ENCODE data around the gene SGIP1. TPM values are rescaled to one million over a fixed set of nuclear protein-coding genes. Genes with fewer than 3 reads are reported as not detected.
"Not testable (repeated sequence)": the region's sequence is repeated elsewhere in the genome, so short reads cannot be mapped to it uniquely, and the experiment has no call there.

Gene SGIP1
- polyA plus RNA-seq, 1 experiment = 110 TPM

DNA sequence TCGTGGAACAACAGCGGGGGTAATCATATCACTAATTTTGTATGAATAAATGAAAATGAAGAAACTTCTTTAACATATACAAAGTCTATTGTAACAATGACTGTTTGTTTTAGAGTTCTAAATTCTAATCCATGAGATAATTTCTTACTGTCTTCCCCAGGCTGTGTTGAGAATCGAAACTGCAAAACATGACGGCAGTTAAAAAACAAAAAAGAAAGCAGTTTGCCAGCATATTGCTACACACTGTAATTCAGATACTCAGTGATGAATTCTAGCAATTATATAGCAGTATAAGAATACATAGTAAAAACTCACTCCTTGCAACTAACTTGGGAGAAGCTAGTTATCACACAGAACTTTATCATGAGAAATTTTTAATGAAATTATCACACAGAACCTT, 245.0 kb downstream of the SGIP1 start:
- no peak for DNase-seq (ENCODE audit: low read depth, low spot score)
- TF ChIP-seq CTCF (IDR thresholded peaks at IDR 0.05; ENCODE audit: low read depth, low read length) = no peak
- Histone ChIP-seq H3K27me3 (ENCODE audit: control insufficient read depth, insufficient read depth, low read length) (no peaks in the 10 kb centered on the region), H3K27ac (ENCODE audit: low read depth, low read length) (no peak overlapping the region), H3K4me3 (ENCODE audit: low read depth, low read length) (no peak overlapping the region), H3K9me3 (ENCODE audit: control insufficient read depth, insufficient read depth, low read length) (no peaks in the 10 kb centered on the region)
- ChIA-PET POLR2A (no interaction called here), CTCF (no interaction called here)

- Histone ChIP-seq H3K4me3 (ENCODE audit: low read depth, low read length) (no peak overlapping the region), H3K27ac (ENCODE audit: low read depth, low read length) (no peak overlapping the region), H3K9me3 (ENCODE audit: control insufficient read depth, insufficient read depth, low read length) (no peaks in the 10 kb centered on the region), H3K27me3 (ENCODE audit: control insufficient read depth, insufficient read depth, low read length) (no peaks in the 10 kb centered on the region)
- no peak for DNase-seq (ENCODE audit: low read depth, low spot score)
- POLR2A ChIA-PET = no interaction called here
- no peak for TF ChIP-seq CTCF (IDR thresholded peaks at IDR 0.05; ENCODE audit: low read depth, low read length)
- CTCF ChIA-PET = interaction anchor here (0.6 kb wide), 1 partner anchor 58 kb away, joined by 3 read pairs; no protein-coding TSS in a partner anchor
Measured at GRCh38 chr1:66779475-66780078, 245.6 kb downstream of the SGIP1 start.

GRCh38 chr1:66785800-66786199, 251.8 kb downstream of the SGIP1 start:
- DNase-seq (ENCODE audit: low read depth, low spot score); CTCF ChIA-PET: not testable (repeated sequence)

GRCh38 chr1:66787641-66788040, 253.7 kb downstream of the SGIP1 start:
- no peak for TF ChIP-seq CTCF (IDR thresholded peaks at IDR 0.05; ENCODE audit: low read depth, low read length)
- ChIA-PET POLR2A (no interaction called here), CTCF (interaction anchor here (0.6 kb wide), 1 partner anchor 1655 kb away, joined by 5 read pairs; no protein-coding TSS in a partner anchor)

More at GRCh38 chr1:66785800-66786199, 251.8 kb downstream of the SGIP1 start:
- POLR2A ChIA-PET; H3K27me3 ChIP-seq (ENCODE audit: control insufficient read depth, insufficient read depth, low read length); H3K4me3 ChIP-seq (ENCODE audit: low read depth, low read length); H3K9me3 ChIP-seq (ENCODE audit: control insufficient read depth, insufficient read depth, low read length); H3K27ac ChIP-seq (ENCODE audit: low read depth, low read length): not testable (repeated sequence)

DNA sequence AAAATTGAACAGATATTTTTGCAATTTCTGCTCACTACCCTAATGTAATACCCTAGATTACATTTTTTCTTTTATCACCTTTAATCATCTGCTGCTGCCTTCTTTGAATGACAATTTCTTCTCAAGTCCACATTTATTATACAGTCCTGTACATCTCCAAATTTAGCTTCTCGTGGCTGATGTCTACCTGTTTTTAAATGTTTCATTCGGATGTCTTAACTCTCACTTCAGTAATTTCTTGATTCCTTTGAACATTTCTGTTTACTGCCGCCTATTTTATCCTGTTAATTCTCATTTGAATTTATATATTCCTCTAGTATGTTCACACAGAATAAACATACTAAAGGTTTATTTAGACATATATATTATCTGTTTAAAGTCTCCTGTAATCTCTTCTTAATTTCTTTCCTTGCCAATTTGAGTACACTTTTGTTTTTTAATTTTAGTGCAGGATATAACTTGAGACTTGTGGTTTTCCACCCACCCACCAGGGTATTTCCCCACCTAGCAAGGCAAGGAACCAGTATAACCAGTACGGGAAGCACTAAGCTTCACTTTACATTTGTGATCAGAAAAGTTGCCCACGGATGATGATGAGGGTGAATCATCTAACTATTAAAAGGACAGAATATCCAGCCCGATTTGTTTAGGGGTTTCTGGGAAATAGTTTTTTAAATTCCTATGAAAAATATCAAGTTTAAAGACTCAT, 254.4 kb downstream of the SGIP1 start:
- ChIA-PET POLR2A (no interaction called here), CTCF (interaction anchor here (0.6 kb wide), 1 partner anchor 1654 kb away, joined by 5 read pairs; no protein-coding TSS in a partner anchor)
- TF ChIP-seq CTCF (IDR thresholded peaks at IDR 0.05; ENCODE audit: low read depth, low read length) = no peak
- Histone ChIP-seq H3K27ac (ENCODE audit: low read depth, low read length) (no peak overlapping the region), H3K27me3 (ENCODE audit: control insufficient read depth, insufficient read depth, low read length) (no peaks in the 10 kb centered on the region), H3K4me3 (ENCODE audit: low read depth, low read length) (no peak overlapping the region), H3K9me3 (ENCODE audit: control insufficient read depth, insufficient read depth, low read length) (no peaks in the 10 kb centered on the region)
- DNase-seq (ENCODE audit: low read depth, low spot score) = no peak

More at GRCh38 chr1:66787641-66788040, 253.7 kb downstream of the SGIP1 start:
- DNase-seq (ENCODE audit: low read depth, low spot score) = no peak
- no peaks in the 10 kb centered on the region for H3K27me3 ChIP-seq (ENCODE audit: control insufficient read depth, insufficient read depth, low read length)
- no peak overlapping the region for H3K4me3 ChIP-seq (ENCODE audit: low read depth, low read length)
- no peaks in the 10 kb centered on the region for H3K9me3 ChIP-seq (ENCODE audit: control insufficient read depth, insufficient read depth, low read length)
- no peak overlapping the region for H3K27ac ChIP-seq (ENCODE audit: low read depth, low read length)

All from AG04450 (cell line).